GM23338 (cell line): ENCODE data around the gene PTPRE. TPM values are rescaled to one million over a fixed set of nuclear protein-coding genes. Genes with fewer than 3 reads are reported as not detected.

Experiments
- ATAC-seq: fragments of 200-7000 bp; cut with Tn5 transposase; 3 replicates; pipeline ENCODE4 v1.9.1; 2020
- DNase-seq: peaks from one replicate; pipeline ENCODE4 v3.0.0-alpha.2; 2015; ENCODE audit warnings: low spot score
- H2AFZ ChIP-seq: fragments of 200-600 bp; sonication (generic); 2 replicates; pipeline ENCODE4 v1.8.0; 2016; ENCODE audit warnings: antibody characterized with exemption, mild to moderate bottlenecking, moderate library complexity
- H3F3A ChIP-seq: fragments of 200-600 bp; sonication (generic); replicated peaks from 2 replicates; pipeline ENCODE4 v1.8.0; 2017; ENCODE audit warnings: antibody characterized with exemption, mixed run types, low read depth
- H3K27ac ChIP-seq: fragments of 200-600 bp; sonication (generic); 2 replicates; pipeline ENCODE4 v1.6.1; 2016; ENCODE audit warnings: low read depth
- H3K27me3 ChIP-seq: fragments of 200-600 bp; sonication (generic); 2 replicates; pipeline ENCODE4 v1.8.0; 2016; ENCODE audit warnings: mild to moderate bottlenecking, mixed run types, moderate library complexity; ENCODE audit not compliant: insufficient read depth
- H3K36me3 ChIP-seq: fragments of 200-600 bp; sonication (generic); 2 replicates; pipeline ENCODE4 v1.8.0; 2016; ENCODE audit warnings: mild to moderate bottlenecking; ENCODE audit not compliant: insufficient read depth
- H3K4me1 ChIP-seq: fragments of 200-600 bp; sonication (generic); 2 replicates; pipeline ENCODE4 v1.8.0; 2016; ENCODE audit warnings: mild to moderate bottlenecking, moderate library complexity; ENCODE audit not compliant: insufficient read depth
- H3K4me2 ChIP-seq: fragments of 200-600 bp; sonication (generic); 2 replicates; pipeline ENCODE4 v1.7.1; 2017; ENCODE audit warnings: mixed run types
- H3K4me3 ChIP-seq: fragments of 200-600 bp; sonication (generic); 2 replicates; pipeline ENCODE4 v1.6.1; 2016; ENCODE audit warnings: mixed run types
- H3K79me2 ChIP-seq: fragments of 200-600 bp; sonication (generic); replicated peaks from 2 replicates; pipeline ENCODE4 v1.8.0; 2017; ENCODE audit warnings: mild to moderate bottlenecking; ENCODE audit not compliant: insufficient read depth
- H3K9me2 ChIP-seq: fragments of 200-600 bp; sonication (generic); 2 replicates; pipeline ENCODE4 v1.8.0; 2017; ENCODE audit not compliant: insufficient read depth
- H4K20me1 ChIP-seq: fragments of 200-600 bp; sonication (generic); replicated peaks from 2 replicates; pipeline ENCODE4 v1.8.0; 2017; ENCODE audit warnings: mild to moderate bottlenecking; ENCODE audit not compliant: insufficient read depth
- H3K27ac Mint-ChIP-seq: 2 replicates; pipeline ENCODE4 v1.8.0; 2020; ENCODE audit warnings: inconsistent platforms, mild to moderate bottlenecking, moderate library complexity, mixed read lengths
- H3K27me3 Mint-ChIP-seq: 3 replicates; pipeline ENCODE4 v1.8.0; 2022; ENCODE audit warnings: low read depth, mild to moderate bottlenecking, moderate library complexity, mixed read lengths, inconsistent platforms; ENCODE audit not compliant: insufficient read depth, poor library complexity
- H3K36me3 Mint-ChIP-seq: 3 replicates; pipeline ENCODE4 v1.8.0; 2021; ENCODE audit warnings: low read depth, mild to moderate bottlenecking, inconsistent platforms, moderate library complexity, mixed read lengths
- H3K4me1 Mint-ChIP-seq: 3 replicates; pipeline ENCODE4 v1.8.0; 2020; ENCODE audit warnings: mild to moderate bottlenecking, inconsistent platforms, mixed read lengths
- H3K4me3 Mint-ChIP-seq: 3 replicates; pipeline ENCODE4 v1.8.0; 2021; ENCODE audit warnings: moderate library complexity, mild to moderate bottlenecking, inconsistent platforms, mixed read lengths
- H3K9me3 Mint-ChIP-seq: 3 replicates; pipeline ENCODE4 v1.8.0; 2020; ENCODE audit warnings: moderate library complexity, mild to moderate bottlenecking, inconsistent platforms, mixed read lengths
- CREB1 ChIP-seq: fragments of 250-450 bp; sonication (Bioruptor Pico); IDR thresholded peaks from 2 replicates; pipeline ENCODE4 v1.5.0; 2020; ENCODE audit warnings: low read depth, mild to moderate bottlenecking, moderate library complexity
- EZH2phosphoT487 ChIP-seq: fragments of 200-600 bp; sonication (generic); IDR thresholded peaks from one replicate; pipeline ENCODE4 v1.8.1; 2018; ENCODE audit warnings: antibody characterized with exemption; ENCODE audit not compliant: unreplicated experiment
- JUNB ChIP-seq: IDR thresholded peaks from one replicate; pipeline ENCODE4 v1.6.1; 2016; ENCODE audit warnings: antibody characterized with exemption; ENCODE audit not compliant: unreplicated experiment
- NANOG ChIP-seq: IDR thresholded peaks from 2 replicates; pipeline ENCODE4 v1.6.1; 2016; ENCODE audit warnings: antibody characterized with exemption, borderline replicate concordance
- POLR2AphosphoS5 ChIP-seq: IDR thresholded peaks from 2 replicates; pipeline ENCODE4 v1.6.1; 2016; ENCODE audit warnings: antibody characterized with exemption, low read depth
- STAT1 ChIP-seq: IDR thresholded peaks from one replicate; pipeline ENCODE4 v1.6.1; 2016; ENCODE audit warnings: antibody characterized with exemption; ENCODE audit not compliant: unreplicated experiment
- ZNF114 ChIP-seq: fragments of 250-450 bp; sonication (Bioruptor Pico); IDR thresholded peaks from 2 replicates; pipeline ENCODE4 v1.5.0; 2020; ENCODE audit warnings: mild to moderate bottlenecking, moderate library complexity
- polyA plus RNA-seq: library from polyadenylated mRNA; unstranded; fragments of >200 nt; fragmentation: Nextera tagmentation; extraction: Ambion mirVana; gene quantifications from 2 replicates; pipeline ENCODE4 v1.2.1, GENCODE V29; 2016
- total RNA-seq: library from RNA; depleted of rRNA; stranded (reverse); fragments of >200 nt; shearing (Covaris generic); gene quantifications from 2 replicates; pipeline ENCODE4 v1.2.3, GENCODE V29; 2014
- TF ChIP-seq, protein P1 (sequence below): IDR thresholded peaks from 2 replicates; pipeline ENCODE4 v1.6.1; 2016; ENCODE audit warnings: antibody characterized with exemption
- TF ChIP-seq, protein P2 (sequence below): IDR thresholded peaks from one replicate; pipeline ENCODE4 v1.6.1; 2018; ENCODE audit warnings: antibody characterized with exemption; ENCODE audit not compliant: unreplicated experiment
- TF ChIP-seq, protein P3 (sequence below): fragments of 250-450 bp; sonication (Bioruptor Pico); IDR thresholded peaks from 2 replicates; pipeline ENCODE4 v1.5.0; 2020; ENCODE audit warnings: mild to moderate bottlenecking, moderate library complexity
- TF ChIP-seq, protein P4 (sequence below), 2 experiments: fragments of 200-600 bp in 1 of 2; sonication (generic) in 1 of 2; conservative IDR thresholded peaks; 2 replicates each; pipeline versions ENCODE4 v1.5.1 to v1.6.1; 2016 to 2017; ENCODE audit warnings: antibody characterized with exemption in 2 of 2, low read depth in 2 of 2, mild to moderate bottlenecking in 2 of 2, moderate library complexity in 1 of 2

Gene PTPRE
- total and polyA plus RNA-seq, 2 experiments from 2014 or later, result 0.34 to 0.42 TPM

DNA sequence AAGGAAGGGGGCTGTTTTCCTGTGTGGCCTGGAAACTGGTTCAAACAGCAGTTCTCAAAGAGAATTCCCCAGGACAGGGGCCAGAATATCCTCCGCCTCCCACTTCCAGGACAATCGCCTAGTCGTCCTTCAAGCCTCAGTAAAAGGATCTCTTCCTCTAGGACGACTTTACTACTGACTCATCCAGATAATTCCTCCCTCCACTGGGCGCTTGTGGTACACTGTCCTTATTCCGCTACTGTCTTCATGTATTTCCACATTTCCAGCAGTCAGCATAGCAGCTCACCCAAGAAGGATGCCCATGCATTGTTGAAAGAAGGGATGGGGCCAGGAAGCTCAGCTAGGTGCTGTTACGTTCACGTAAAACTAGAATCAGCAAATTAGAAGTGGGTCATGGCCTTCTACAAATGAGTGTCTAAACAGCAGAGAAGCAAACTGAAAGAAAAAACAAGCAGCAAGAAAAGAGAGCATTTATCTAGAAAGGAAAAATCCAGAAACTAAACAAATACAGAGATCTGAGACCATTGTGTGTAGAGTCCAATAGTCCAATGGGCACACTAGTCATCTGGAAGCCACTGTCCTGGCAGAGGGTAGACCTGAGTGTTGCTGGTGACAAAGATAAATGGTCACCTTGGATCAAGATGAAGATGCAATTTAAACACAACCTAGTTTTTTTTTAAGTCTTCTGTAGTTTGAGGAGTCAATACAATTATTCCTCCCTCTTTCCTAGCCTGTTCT, 40.5 kb upstream of the PTPRE start:
- H3K4me3 ChIP-seq, result no peak overlapping the region
- no peaks in the 10 kb centered on the region for H3K36me3 ChIP-seq
- no peak overlapping the region for H3K4me2 ChIP-seq
- H3K27ac Mint-ChIP-seq, result no peak overlapping the region
- peaks cover 22% of the 10 kb centered on the region; the same call in 2 of the 3 replicates for H3K36me3 Mint-ChIP-seq
- H3K4me1 ChIP-seq, result no peaks in the 10 kb centered on the region
- no peaks in the 10 kb centered on the region for H3K79me2 ChIP-seq
- no peaks in the 10 kb centered on the region for H3K4me1 Mint-ChIP-seq
- H3F3A ChIP-seq, result no peaks in the 10 kb centered on the region
- no peak overlapping the region for H3K4me3 Mint-ChIP-seq
- peaks cover 17% of the 10 kb centered on the region for H3K9me2 ChIP-seq
- DNase-seq (no peak), ATAC-seq (no peak)
- peaks cover 46% of the 10 kb centered on the region for H3K9me3 Mint-ChIP-seq
- H2AFZ ChIP-seq, result no peak overlapping the region
- no peak overlapping the region for H3K27ac ChIP-seq
- no peaks in the 10 kb centered on the region for H3K27me3 ChIP-seq
- H3K27me3 Mint-ChIP-seq, result peaks cover 2% of the 10 kb centered on the region
- no peak for TF ChIP-seq JUNB
- TF ChIP-seq STAT1, result no peak
- TF ChIP-seq NANOG, result no peak
- TF ChIP-seq, protein P1, sequence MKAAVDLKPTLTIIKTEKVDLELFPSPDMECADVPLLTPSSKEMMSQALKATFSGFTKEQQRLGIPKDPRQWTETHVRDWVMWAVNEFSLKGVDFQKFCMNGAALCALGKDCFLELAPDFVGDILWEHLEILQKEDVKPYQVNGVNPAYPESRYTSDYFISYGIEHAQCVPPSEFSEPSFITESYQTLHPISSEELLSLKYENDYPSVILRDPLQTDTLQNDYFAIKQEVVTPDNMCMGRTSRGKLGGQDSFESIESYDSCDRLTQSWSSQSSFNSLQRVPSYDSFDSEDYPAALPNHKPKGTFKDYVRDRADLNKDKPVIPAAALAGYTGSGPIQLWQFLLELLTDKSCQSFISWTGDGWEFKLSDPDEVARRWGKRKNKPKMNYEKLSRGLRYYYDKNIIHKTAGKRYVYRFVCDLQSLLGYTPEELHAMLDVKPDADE, result no peak
- TF ChIP-seq, protein P2, sequence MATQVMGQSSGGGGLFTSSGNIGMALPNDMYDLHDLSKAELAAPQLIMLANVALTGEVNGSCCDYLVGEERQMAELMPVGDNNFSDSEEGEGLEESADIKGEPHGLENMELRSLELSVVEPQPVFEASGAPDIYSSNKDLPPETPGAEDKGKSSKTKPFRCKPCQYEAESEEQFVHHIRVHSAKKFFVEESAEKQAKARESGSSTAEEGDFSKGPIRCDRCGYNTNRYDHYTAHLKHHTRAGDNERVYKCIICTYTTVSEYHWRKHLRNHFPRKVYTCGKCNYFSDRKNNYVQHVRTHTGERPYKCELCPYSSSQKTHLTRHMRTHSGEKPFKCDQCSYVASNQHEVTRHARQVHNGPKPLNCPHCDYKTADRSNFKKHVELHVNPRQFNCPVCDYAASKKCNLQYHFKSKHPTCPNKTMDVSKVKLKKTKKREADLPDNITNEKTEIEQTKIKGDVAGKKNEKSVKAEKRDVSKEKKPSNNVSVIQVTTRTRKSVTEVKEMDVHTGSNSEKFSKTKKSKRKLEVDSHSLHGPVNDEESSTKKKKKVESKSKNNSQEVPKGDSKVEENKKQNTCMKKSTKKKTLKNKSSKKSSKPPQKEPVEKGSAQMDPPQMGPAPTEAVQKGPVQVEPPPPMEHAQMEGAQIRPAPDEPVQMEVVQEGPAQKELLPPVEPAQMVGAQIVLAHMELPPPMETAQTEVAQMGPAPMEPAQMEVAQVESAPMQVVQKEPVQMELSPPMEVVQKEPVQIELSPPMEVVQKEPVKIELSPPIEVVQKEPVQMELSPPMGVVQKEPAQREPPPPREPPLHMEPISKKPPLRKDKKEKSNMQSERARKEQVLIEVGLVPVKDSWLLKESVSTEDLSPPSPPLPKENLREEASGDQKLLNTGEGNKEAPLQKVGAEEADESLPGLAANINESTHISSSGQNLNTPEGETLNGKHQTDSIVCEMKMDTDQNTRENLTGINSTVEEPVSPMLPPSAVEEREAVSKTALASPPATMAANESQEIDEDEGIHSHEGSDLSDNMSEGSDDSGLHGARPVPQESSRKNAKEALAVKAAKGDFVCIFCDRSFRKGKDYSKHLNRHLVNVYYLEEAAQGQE, result no peak
- TF ChIP-seq, protein P3, sequence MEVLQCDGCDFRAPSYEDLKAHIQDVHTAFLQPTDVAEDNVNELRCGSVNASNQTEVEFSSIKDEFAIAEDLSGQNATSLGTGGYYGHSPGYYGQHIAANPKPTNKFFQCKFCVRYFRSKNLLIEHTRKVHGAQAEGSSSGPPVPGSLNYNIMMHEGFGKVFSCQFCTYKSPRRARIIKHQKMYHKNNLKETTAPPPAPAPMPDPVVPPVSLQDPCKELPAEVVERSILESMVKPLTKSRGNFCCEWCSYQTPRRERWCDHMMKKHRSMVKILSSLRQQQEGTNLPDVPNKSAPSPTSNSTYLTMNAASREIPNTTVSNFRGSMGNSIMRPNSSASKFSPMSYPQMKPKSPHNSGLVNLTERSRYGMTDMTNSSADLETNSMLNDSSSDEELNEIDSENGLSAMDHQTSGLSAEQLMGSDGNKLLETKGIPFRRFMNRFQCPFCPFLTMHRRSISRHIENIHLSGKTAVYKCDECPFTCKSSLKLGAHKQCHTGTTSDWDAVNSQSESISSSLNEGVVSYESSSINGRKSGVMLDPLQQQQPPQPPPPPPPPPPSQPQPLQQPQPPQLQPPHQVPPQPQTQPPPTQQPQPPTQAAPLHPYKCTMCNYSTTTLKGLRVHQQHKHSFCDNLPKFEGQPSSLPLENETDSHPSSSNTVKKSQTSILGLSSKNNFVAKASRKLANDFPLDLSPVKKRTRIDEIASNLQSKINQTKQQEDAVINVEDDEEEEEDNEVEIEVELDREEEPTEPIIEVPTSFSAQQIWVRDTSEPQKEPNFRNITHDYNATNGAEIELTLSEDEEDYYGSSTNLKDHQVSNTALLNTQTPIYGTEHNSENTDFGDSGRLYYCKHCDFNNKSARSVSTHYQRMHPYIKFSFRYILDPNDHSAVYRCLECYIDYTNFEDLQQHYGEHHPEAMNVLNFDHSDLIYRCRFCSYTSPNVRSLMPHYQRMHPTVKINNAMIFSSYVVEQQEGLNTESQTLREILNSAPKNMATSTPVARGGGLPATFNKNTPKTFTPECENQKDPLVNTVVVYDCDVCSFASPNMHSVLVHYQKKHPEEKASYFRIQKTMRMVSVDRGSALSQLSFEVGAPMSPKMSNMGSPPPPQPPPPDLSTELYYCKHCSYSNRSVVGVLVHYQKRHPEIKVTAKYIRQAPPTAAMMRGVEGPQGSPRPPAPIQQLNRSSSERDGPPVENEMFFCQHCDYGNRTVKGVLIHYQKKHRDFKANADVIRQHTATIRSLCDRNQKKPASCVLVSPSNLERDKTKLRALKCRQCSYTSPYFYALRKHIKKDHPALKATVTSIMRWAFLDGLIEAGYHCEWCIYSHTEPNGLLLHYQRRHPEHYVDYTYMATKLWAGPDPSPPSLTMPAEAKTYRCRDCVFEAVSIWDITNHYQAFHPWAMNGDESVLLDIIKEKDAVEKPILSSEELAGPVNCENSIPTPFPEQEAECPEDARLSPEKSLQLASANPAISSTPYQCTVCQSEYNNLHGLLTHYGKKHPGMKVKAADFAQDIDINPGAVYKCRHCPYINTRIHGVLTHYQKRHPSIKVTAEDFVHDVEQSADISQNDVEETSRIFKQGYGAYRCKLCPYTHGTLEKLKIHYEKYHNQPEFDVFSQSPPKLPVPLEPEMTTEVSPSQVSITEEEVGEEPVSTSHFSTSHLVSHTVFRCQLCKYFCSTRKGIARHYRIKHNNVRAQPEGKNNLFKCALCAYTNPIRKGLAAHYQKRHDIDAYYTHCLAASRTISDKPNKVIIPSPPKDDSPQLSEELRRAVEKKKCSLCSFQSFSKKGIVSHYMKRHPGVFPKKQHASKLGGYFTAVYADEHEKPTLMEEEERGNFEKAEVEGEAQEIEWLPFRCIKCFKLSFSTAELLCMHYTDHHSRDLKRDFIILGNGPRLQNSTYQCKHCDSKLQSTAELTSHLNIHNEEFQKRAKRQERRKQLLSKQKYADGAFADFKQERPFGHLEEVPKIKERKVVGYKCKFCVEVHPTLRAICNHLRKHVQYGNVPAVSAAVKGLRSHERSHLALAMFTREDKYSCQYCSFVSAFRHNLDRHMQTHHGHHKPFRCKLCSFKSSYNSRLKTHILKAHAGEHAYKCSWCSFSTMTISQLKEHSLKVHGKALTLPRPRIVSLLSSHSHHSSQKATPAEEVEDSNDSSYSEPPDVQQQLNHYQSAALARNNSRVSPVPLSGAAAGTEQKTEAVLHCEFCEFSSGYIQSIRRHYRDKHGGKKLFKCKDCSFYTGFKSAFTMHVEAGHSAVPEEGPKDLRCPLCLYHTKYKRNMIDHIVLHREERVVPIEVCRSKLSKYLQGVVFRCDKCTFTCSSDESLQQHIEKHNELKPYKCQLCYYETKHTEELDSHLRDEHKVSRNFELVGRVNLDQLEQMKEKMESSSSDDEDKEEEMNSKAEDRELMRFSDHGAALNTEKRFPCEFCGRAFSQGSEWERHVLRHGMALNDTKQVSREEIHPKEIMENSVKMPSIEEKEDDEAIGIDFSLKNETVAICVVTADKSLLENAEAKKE, result no peak
- no peak for TF ChIP-seq ZNF114 (CRISPR knock-in tag)
- TF ChIP-seq EZH2phosphoT487, result no peak
- TF ChIP-seq POLR2AphosphoS5, result no peak
- TF ChIP-seq, protein P4, sequence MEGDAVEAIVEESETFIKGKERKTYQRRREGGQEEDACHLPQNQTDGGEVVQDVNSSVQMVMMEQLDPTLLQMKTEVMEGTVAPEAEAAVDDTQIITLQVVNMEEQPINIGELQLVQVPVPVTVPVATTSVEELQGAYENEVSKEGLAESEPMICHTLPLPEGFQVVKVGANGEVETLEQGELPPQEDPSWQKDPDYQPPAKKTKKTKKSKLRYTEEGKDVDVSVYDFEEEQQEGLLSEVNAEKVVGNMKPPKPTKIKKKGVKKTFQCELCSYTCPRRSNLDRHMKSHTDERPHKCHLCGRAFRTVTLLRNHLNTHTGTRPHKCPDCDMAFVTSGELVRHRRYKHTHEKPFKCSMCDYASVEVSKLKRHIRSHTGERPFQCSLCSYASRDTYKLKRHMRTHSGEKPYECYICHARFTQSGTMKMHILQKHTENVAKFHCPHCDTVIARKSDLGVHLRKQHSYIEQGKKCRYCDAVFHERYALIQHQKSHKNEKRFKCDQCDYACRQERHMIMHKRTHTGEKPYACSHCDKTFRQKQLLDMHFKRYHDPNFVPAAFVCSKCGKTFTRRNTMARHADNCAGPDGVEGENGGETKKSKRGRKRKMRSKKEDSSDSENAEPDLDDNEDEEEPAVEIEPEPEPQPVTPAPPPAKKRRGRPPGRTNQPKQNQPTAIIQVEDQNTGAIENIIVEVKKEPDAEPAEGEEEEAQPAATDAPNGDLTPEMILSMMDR (conservative IDR thresholded peaks at IDR 0.05; ENCODE audit: low read depth in 2 of 2), result no peak
- TF ChIP-seq CREB1 (CRISPR knock-in tag), result no peak
- H4K20me1 ChIP-seq, result no peaks in the 10 kb centered on the region
